ENCODE data around the gene FNTB.
A peak's percentile ranks its signal among the peaks of the same experiment; 100 is the strongest.

The FNTB gene

GRCh38 chr14:64945431-64946178 is 41.1 kb upstream of the FNTB start:
- DNase-seq (ENCODE audit: insufficient read length): no peak
- TF ChIP-seq POLR2A (IDR thresholded peaks at IDR 0.05; ENCODE audit: low read depth, low read length): no peak
- TF ChIP-seq POLR2AphosphoS5 (IDR thresholded peaks at IDR 0.05; ENCODE audit: low read depth, low read length): no peak
- TF ChIP-seq TAF1 (IDR thresholded peaks at IDR 0.05; ENCODE audit: borderline replicate concordance, low read depth, low read length): no peak
- no peak for FAIRE-seq

GRCh38 chr14:64946310-64947045 is 40.2 kb upstream of the FNTB start:
- TF ChIP-seq POLR2AphosphoS5 (IDR thresholded peaks at IDR 0.05; ENCODE audit: low read depth, low read length): no peak
- no peak for TF ChIP-seq TAF1 (IDR thresholded peaks at IDR 0.05; ENCODE audit: borderline replicate concordance, low read depth, low read length)
- no peak for TF ChIP-seq POLR2A (IDR thresholded peaks at IDR 0.05; ENCODE audit: low read depth, low read length)
- FAIRE-seq (no peak), DNase-seq (ENCODE audit: insufficient read length) (no peak)

GRCh38 chr14:64947710-64948611 is 38.7 kb upstream of the FNTB start:
- FAIRE-seq: no peak
- no peak for TF ChIP-seq POLR2A (IDR thresholded peaks at IDR 0.05; ENCODE audit: low read depth, low read length)
- TF ChIP-seq POLR2AphosphoS5 (IDR thresholded peaks at IDR 0.05; ENCODE audit: low read depth, low read length): no peak
- no peak for TF ChIP-seq TAF1 (IDR thresholded peaks at IDR 0.05; ENCODE audit: borderline replicate concordance, low read depth, low read length)
- no peak for DNase-seq (ENCODE audit: insufficient read length)

- no peak for TF ChIP-seq POLR2AphosphoS5 (IDR thresholded peaks at IDR 0.05; ENCODE audit: low read depth, low read length)
- TF ChIP-seq POLR2A (IDR thresholded peaks at IDR 0.05; ENCODE audit: low read depth, low read length): no peak
- TF ChIP-seq TAF1 (IDR thresholded peaks at IDR 0.05; ENCODE audit: borderline replicate concordance, low read depth, low read length): no peak
- FAIRE-seq (no peak), DNase-seq (ENCODE audit: insufficient read length) (no peak)
Measured at GRCh38 chr14:64948612-64949210, 38.0 kb upstream of the FNTB start.

GRCh38 chr14:64950889-64951288 is 35.8 kb upstream of the FNTB start:
- no peak for FAIRE-seq
- DNase-seq (ENCODE audit: insufficient read length): no peak
- TF ChIP-seq POLR2A (IDR thresholded peaks at IDR 0.05; ENCODE audit: low read depth, low read length) (no peak), POLR2AphosphoS5 (IDR thresholded peaks at IDR 0.05; ENCODE audit: low read depth, low read length) (no peak), TAF1 (IDR thresholded peaks at IDR 0.05; ENCODE audit: borderline replicate concordance, low read depth, low read length) (no peak)

GRCh38 chr14:64951291-64951690 is 35.4 kb upstream of the FNTB start:
- DNase-seq (ENCODE audit: insufficient read length) (no peak), FAIRE-seq (no peak)
- TF ChIP-seq TAF1 (IDR thresholded peaks at IDR 0.05; ENCODE audit: borderline replicate concordance, low read depth, low read length) (no peak), POLR2A (IDR thresholded peaks at IDR 0.05; ENCODE audit: low read depth, low read length) (no peak), POLR2AphosphoS5 (IDR thresholded peaks at IDR 0.05; ENCODE audit: low read depth, low read length) (no peak)

GRCh38 chr14:64951724-64952123 is 35.0 kb upstream of the FNTB start:
- no peak for DNase-seq (ENCODE audit: insufficient read length)
- TF ChIP-seq POLR2A (IDR thresholded peaks at IDR 0.05; ENCODE audit: low read depth, low read length) (no peak), POLR2AphosphoS5 (IDR thresholded peaks at IDR 0.05; ENCODE audit: low read depth, low read length) (no peak), TAF1 (IDR thresholded peaks at IDR 0.05; ENCODE audit: borderline replicate concordance, low read depth, low read length) (no peak)
- no peak for FAIRE-seq

- TF ChIP-seq POLR2A (IDR thresholded peaks at IDR 0.05; ENCODE audit: low read depth, low read length): peak; percentile 41; the same call in 1 of the 2 replicates
- no peak for TF ChIP-seq TAF1 (IDR thresholded peaks at IDR 0.05; ENCODE audit: borderline replicate concordance, low read depth, low read length)
- FAIRE-seq (peak; percentile 90), DNase-seq (ENCODE audit: insufficient read length) (no peak)
Measured at GRCh38 chr14:64952598-64953309, 33.9 kb upstream of the FNTB start.

- no peak for FAIRE-seq
- DNase-seq (ENCODE audit: insufficient read length): no peak
- TF ChIP-seq POLR2AphosphoS5 (IDR thresholded peaks at IDR 0.05; ENCODE audit: low read depth, low read length) (no peak), TAF1 (IDR thresholded peaks at IDR 0.05; ENCODE audit: borderline replicate concordance, low read depth, low read length) (no peak), POLR2A (IDR thresholded peaks at IDR 0.05; ENCODE audit: low read depth, low read length) (no peak)
Measured at GRCh38 chr14:64953310-64953654, 33.4 kb upstream of the FNTB start.

- no peak for DNase-seq (ENCODE audit: insufficient read length)
- TF ChIP-seq POLR2A (IDR thresholded peaks at IDR 0.05; ENCODE audit: low read depth, low read length): no peak
- no peak for TF ChIP-seq TAF1 (IDR thresholded peaks at IDR 0.05; ENCODE audit: borderline replicate concordance, low read depth, low read length)
- TF ChIP-seq POLR2AphosphoS5 (IDR thresholded peaks at IDR 0.05; ENCODE audit: low read depth, low read length): no peak
- peak; percentile 27 for FAIRE-seq
Measured at GRCh38 chr14:64953661-64954060, 33.0 kb upstream of the FNTB start.
